Psoas muscle (tissue), 8 donors: Measurements from ENCODE around the gene STEAP2. TPM values are rescaled to one million over a fixed set of nuclear protein-coding genes. Genes with fewer than 3 reads are reported as not detected.

Source experiments
- ATAC-seq, 4 donors: fragments of 200-7000 bp; cut with Tn5 transposase; one replicate each; pipeline ENCODE4 v1.9.1; 2020; ENCODE audit warnings: moderate library complexity in 3 of 4, mild to moderate bottlenecking in 2 of 4
- DNase-seq, 2 donors: peaks; one replicate each; pipeline ENCODE4 v3.0.0-alpha.2; 2020
- H3K27ac ChIP-seq: fragments of 200-600 bp; one replicate; pipeline ENCODE4 v1.8.0; 2022
- H3K27me3 ChIP-seq, 3 donors: fragments of 200-600 bp in 1 of 3; one replicate each; pipeline versions ENCODE4 v1.6.1 to v1.8.0; 2013 to 2022; ENCODE audit warnings: low read length in 2 of 3, mild to moderate bottlenecking in 2 of 3, moderate library complexity in 1 of 3; ENCODE audit not compliant: insufficient read depth in 3 of 3
- H3K36me3 ChIP-seq, 2 donors: fragments of 200-600 bp in 1 of 2; one replicate each; pipeline versions ENCODE4 v1.6.1 to v1.8.0; 2013 to 2022; ENCODE audit warnings: low read depth in 1 of 2, mild to moderate bottlenecking in 1 of 2, moderate library complexity in 1 of 2; ENCODE audit not compliant: insufficient read depth in 1 of 2
- H3K4me1 ChIP-seq: fragments of 200-600 bp; one replicate; pipeline ENCODE4 v1.8.0; 2022
- H3K4me3 ChIP-seq: fragments of 200-600 bp; one replicate; pipeline ENCODE4 v1.8.0; 2022; ENCODE audit warnings: mild to moderate bottlenecking
- H3K9me3 ChIP-seq: fragments of 200-600 bp; one replicate; pipeline ENCODE4 v1.8.0; 2022
- whole genome bisulfite sequencing, 3 donors: extraction: QIAGEN DNeasy Blood & Tissue Kit; methylation state at CpG; one replicate each; pipeline versions ENCODE4 v1.1.6 to v1.1.7; 2013; 5-methylcytosine and 5-hydroxymethylcytosine counted together
- intact Hi-C, 2 donors: fragments of 100-400 bp; cut with DNase I; formaldehyde crosslinking; loops; one replicate each; pipeline versions ENCODE4 v1.11.0 to v1.14.2; 2022
- polyA plus RNA-seq, 3 donors: library from polyadenylated mRNA; stranded (reverse); fragments of 200-250 nt; gene quantifications; one replicate each; pipeline ENCODE4 v1.2.3, GENCODE V29; 2013
- total RNA-seq, 4 donors: library from RNA; stranded (reverse); fragmentation: NEBNext Ultra II Directional in 2 of 4; extraction: Animal tissue kit (Norgen Biotek cat#: 25700) in 2 of 4; gene quantifications; one replicate each; pipeline versions ENCODE4 v1.2.1 to v1.2.4, GENCODE V29; 2021 to 2023
- TF ChIP-seq, protein P1 (sequence below): fragments of 200-600 bp; IDR thresholded peaks from one replicate; pipeline ENCODE4 v1.8.0; 2022; ENCODE audit warnings: antibody characterized with exemption
- donor health status: healthy with polysubstance abuse.
- donor health status: DM: no; HTN: no; CAD: no; lungs with moderate emphysema.
- donor health status: Bipolar disorder and iron deficiency.
- donor health status: healthy.
- donor health status: DM: yes; HTN: yes; CAD: no.
- donor health status: DM: no; HTN: no; CAD: no.
- donor health status: DM: no; HTN: no; CAD: no.
- donor health status: DM: yes; HTN: yes; CAD: no.

The STEAP2 gene
- total and polyA plus RNA-seq, 7 donors, result 0.32 to 3.7 (median 1.4) TPM

DNA sequence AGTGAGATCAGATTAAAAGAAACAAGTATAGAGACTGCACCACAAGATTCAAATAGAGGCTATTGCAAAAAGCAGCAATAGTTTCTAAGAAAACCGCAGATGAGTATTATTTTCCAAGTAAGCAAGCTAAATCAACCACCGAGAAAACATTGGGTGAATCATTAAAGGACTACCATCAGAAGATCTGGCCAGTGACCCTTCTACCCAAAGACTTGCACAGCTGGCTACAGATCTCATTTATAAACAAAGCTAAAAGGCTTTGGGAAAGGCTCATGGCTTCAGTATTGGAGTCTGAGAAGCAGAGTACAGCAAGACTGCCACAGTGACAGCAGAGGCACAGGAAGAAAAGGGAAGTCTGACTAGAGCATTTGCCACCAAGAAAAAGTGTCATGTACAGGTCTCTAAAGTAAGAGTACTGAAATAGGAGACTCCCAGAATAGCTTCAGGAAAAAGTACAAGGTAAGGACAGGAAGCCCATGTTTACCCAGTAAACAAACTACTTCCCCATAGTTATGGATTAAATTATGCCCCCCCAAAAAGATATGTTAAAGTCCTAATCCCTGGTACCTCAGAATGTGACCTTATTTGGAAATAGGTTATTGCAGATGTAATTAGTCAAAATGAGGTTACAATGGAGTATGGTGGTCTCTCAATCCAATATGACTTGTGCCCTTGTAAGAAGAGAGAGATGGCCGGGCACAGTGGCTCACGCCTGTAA is 38.3 kb upstream of the STEAP2 start:
- intact Hi-C loops, result no loop called here
- no peak for DNase-seq
- peaks cover 0 to 2% (median 2%) of the 10 kb centered on the region in 3 donors for H3K27me3 ChIP-seq
- H3K27ac ChIP-seq, result no peak overlapping the region
- H3K36me3 ChIP-seq, result no peaks in the 10 kb centered on the region
- H3K4me3 ChIP-seq, result no peak overlapping the region
- WGBS, 3 donors, result 87 to 89% (median 88%) methylated on average over 4 of the region's 4 CpGs
- no peaks in the 10 kb centered on the region for H3K4me1 ChIP-seq
- H3K9me3 ChIP-seq, result peaks cover 3% of the 10 kb centered on the region
- TF ChIP-seq, protein P1, sequence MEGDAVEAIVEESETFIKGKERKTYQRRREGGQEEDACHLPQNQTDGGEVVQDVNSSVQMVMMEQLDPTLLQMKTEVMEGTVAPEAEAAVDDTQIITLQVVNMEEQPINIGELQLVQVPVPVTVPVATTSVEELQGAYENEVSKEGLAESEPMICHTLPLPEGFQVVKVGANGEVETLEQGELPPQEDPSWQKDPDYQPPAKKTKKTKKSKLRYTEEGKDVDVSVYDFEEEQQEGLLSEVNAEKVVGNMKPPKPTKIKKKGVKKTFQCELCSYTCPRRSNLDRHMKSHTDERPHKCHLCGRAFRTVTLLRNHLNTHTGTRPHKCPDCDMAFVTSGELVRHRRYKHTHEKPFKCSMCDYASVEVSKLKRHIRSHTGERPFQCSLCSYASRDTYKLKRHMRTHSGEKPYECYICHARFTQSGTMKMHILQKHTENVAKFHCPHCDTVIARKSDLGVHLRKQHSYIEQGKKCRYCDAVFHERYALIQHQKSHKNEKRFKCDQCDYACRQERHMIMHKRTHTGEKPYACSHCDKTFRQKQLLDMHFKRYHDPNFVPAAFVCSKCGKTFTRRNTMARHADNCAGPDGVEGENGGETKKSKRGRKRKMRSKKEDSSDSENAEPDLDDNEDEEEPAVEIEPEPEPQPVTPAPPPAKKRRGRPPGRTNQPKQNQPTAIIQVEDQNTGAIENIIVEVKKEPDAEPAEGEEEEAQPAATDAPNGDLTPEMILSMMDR, result no peak
- ATAC-seq, result no peak

DNA sequence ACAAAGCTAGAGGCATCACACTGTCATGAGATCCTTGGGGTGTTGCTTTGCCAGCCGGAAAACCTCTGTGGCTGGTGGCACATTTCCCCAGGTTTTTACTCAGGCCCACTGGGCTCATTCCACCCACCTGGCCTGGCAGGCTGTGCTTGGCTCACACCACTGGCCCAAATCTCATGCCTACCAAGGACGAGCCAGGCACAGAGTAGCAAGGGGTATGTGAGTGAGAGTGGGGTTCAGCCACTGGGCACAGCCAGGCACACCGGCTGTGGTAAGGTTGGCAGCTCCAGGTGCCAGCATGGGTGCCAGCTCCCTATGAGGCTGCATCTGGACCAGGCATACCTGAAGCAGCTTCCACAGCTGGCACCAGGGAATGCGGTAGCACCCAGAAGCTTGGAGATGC is 35.9 kb upstream of the STEAP2 start:
- WGBS, 3 donors, result 68 to 88% (median 79%) methylated on average over 4 of the region's 4 CpGs
- Histone ChIP-seq H3K36me3 (no peaks in the 10 kb centered on the region), H3K4me3 (no peak overlapping the region), H3K27ac (no peak overlapping the region), H3K4me1 (no peaks in the 10 kb centered on the region), H3K9me3 (no peaks in the 10 kb centered on the region), H3K27me3 (peaks cover 0 to 2% (median 0%) of the 10 kb centered on the region in 3 donors)
- DNase-seq (no peak), ATAC-seq (no peak)
- intact Hi-C loops, result no loop called here
- TF ChIP-seq, protein P1, result no peak

DNA sequence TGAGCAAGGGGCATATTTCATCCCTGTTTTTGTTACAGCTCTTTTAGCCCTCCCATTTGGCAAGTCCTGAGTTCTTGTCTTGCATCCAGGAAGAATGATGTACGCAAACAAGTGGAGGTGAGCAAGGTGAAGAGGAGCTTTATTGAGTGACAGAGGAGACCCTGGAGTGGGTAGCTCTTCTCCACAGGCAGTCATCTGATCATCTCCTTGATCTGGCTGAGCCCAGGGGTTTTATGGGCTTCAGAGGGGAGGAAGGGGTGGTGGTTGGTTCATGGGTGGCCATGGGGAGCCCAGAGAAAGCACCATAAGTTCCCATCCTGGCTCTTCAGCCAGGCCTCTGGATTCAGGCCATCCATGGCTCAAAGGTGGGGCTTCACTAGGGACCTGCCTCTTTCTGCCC is 35.3 kb upstream of the STEAP2 start:
- 90 to 96% (median 95%) methylated on average over 1 of the region's 1 CpG for WGBS, 3 donors
- no peak for DNase-seq
- Histone ChIP-seq H3K27ac (no peak overlapping the region), H3K27me3 (peaks cover 0 to 2% (median 0%) of the 10 kb centered on the region in 3 donors), H3K4me3 (no peak overlapping the region), H3K4me1 (no peaks in the 10 kb centered on the region), H3K36me3 (no peaks in the 10 kb centered on the region), H3K9me3 (no peaks in the 10 kb centered on the region)
- TF ChIP-seq, protein P1, result no peak
- intact Hi-C loops, result no loop called here
- ATAC-seq, result no peak

DNA sequence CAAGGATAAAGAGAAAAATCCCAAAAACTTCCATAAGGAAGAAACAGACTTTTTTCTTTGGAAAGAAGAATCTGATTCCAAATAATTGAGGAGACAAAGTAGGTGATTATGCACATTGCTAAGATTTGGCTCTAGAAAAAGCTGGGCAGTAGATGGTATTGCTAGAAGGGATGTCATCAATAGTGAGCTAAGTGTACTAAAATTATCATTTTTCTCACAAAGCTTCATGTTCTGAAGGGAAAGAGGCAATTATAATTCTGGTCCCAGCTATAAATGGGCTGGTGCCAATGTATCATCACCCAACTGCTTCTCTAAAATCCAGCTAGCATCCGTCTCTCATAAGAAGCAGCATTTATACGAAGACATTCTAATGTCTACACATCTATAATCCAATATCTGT is 33.4 kb upstream of the STEAP2 start:
- H3K9me3 ChIP-seq, result no peaks in the 10 kb centered on the region
- H3K4me1 ChIP-seq, result no peaks in the 10 kb centered on the region
- DNase-seq, result no peak
- no peaks in the 10 kb centered on the region for H3K36me3 ChIP-seq
- ATAC-seq, result no peak
- no peak overlapping the region for H3K27ac ChIP-seq
- H3K4me3 ChIP-seq, result no peak overlapping the region
- TF ChIP-seq, protein P1, result no peak
- WGBS, 3 donors, result 89 to 93% (median 90%) methylated on average over 2 of the region's 2 CpGs
- no peaks in the 10 kb centered on the region for H3K27me3 ChIP-seq
- intact Hi-C loops, result no loop called here
